Common myeloid progenitor, CD34-positive (primary cell): Measurements from ENCODE around the gene FOXRED2.
"Not testable (repeated sequence)": the region's sequence is repeated elsewhere in the genome, so short reads cannot be mapped to it uniquely, and the experiment has no call there.

Experiments used
- CTCF ChIA-PET: fragments of 350-600 bp; sonication (Branson Sonifier 250); formaldehyde crosslinking; loops from one replicate; lab custom pipeline; 2021; ENCODE audit warnings: antibody characterized with exemption; lab: Charles Lee
- POLR2A ChIA-PET: fragments of 350-600 bp; sonication (Branson Sonifier 250); formaldehyde crosslinking; loops from one replicate; lab custom pipeline; 2021; ENCODE audit warnings: antibody characterized with exemption; lab: Charles Lee
- DNase-seq, 3 donors: peaks; one replicate each; pipeline versions ENCODE4 v3.0.0 to v3.0.0-alpha.2; 2013
- H3K27ac ChIP-seq, 2 experiments: 1 replicate in 1 of 2; 2 replicates in 1 of 2; pipeline ENCODE4 v1.7.0; 2013; ENCODE audit warnings: inconsistent platforms in 2 of 2, low read length in 2 of 2, mild to moderate bottlenecking in 2 of 2, low read depth in 1 of 2, moderate library complexity in 1 of 2; ENCODE audit not compliant: severe bottlenecking in 2 of 2, insufficient read depth in 1 of 2, poor library complexity in 1 of 2
- H3K27me3 ChIP-seq, 5 experiments: replicated peaks in 2 of 5; 1 replicate in 3 of 5; 2 replicates in 2 of 5; pipeline versions ENCODE4 v1.6.1 to v1.7.0; 2013; ENCODE audit warnings: low read length in 4 of 5, mild to moderate bottlenecking in 2 of 5, moderate library complexity in 2 of 5, inconsistent platforms in 1 of 5; ENCODE audit not compliant: insufficient read depth in 5 of 5, control insufficient read depth in 4 of 5
- H3K36me3 ChIP-seq, 4 experiments: 1 replicate in 2 of 4; 2 replicates in 2 of 4; pipeline versions ENCODE4 v1.6.1 to v1.7.0; 2013; ENCODE audit warnings: low read length in 3 of 4, control low read depth in 1 of 4, mild to moderate bottlenecking in 1 of 4; ENCODE audit not compliant: control insufficient read depth in 4 of 4, insufficient read depth in 4 of 4
- H3K4me1 ChIP-seq, 4 experiments: 1 replicate in 3 of 4; 2 replicates in 1 of 4; pipeline versions ENCODE4 v1.6.1 to v1.7.1; 2013; ENCODE audit warnings: low read length in 3 of 4, mild to moderate bottlenecking in 3 of 4, control low read depth in 1 of 4, inconsistent platforms in 1 of 4, moderate library complexity in 1 of 4; ENCODE audit not compliant: control insufficient read depth in 4 of 4, insufficient read depth in 4 of 4; ENCODE audit errors: control extremely low read depth in 1 of 4
- H3K4me3 ChIP-seq, 7 experiments: 1 replicate in 4 of 7; 2 replicates in 3 of 7; pipeline versions ENCODE4 v1.5.1 to v1.7.0; 2013; ENCODE audit warnings: mild to moderate bottlenecking in 7 of 7, low read length in 6 of 7, moderate library complexity in 6 of 7, inconsistent platforms in 2 of 7, low read depth in 2 of 7, control low read depth in 1 of 7; ENCODE audit not compliant: insufficient read depth in 4 of 7, control insufficient read depth in 1 of 7; ENCODE audit errors: extremely low read depth in 1 of 7
- H3K9me3 ChIP-seq, 5 experiments: 1 replicate in 4 of 5; 2 replicates in 1 of 5; pipeline versions ENCODE4 v1.6.1 to v1.7.1; 2013; ENCODE audit warnings: low read length in 4 of 5, mild to moderate bottlenecking in 2 of 5, inconsistent platforms in 1 of 5, low read depth in 1 of 5, moderate library complexity in 1 of 5; ENCODE audit not compliant: control insufficient read depth in 4 of 5, insufficient read depth in 2 of 5; ENCODE audit errors: control extremely low read depth in 1 of 5
- WGBS: methylation state at CpG from one replicate; pipeline ENCODE4 v1.1.5; 2013; ENCODE audit not compliant: insufficient coverage; 5-methylcytosine and 5-hydroxymethylcytosine counted together

The FOXRED2 gene

DNA sequence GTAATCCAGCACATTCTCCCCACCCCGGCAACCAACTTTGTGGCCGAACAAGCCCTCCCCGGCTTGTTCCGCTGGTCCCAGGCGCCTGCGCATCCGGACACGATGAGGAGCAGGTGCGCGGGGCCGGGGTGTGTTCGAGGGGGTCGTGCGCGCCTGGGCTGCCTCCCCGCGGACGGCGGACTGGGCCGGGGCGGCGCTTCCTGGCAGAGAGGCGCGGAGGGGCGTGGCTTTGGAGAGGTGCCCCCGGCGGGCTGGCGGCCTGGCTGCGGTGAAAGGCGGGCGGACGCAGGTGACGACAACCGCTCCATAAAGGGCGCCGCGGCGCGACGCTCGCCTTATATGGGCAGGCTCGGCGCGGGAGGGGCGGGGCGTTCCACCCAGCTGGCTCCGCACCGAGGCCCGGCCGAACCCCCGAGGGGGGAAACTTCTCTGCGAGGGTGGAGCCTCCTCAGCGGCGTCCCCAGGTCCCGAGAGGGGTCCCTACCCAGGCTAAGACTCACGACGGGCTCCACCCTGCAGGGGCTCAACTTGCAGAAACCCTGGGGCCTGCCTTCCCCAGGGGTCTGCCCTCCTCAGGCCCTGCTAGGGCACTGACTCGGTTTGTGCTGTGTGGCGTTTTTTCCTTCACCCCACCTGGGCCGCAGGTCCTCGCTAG lies 51.8 kb downstream of the FOXRED2 start:
- 3% methylated on average over 50 of the region's 61 CpGs for WGBS
- Histone ChIP-seq H3K36me3 (no peaks in the 10 kb centered on the region), H3K4me3 (peak overlapping the region; percentile 19 to 70 (median 58)), H3K27me3 (no peaks in the 10 kb centered on the region), H3K27ac (peak overlapping the region in 1 of 2 experiments; percentile 79), H3K9me3 (no peaks in the 10 kb centered on the region), H3K4me1 (peaks cover 20 to 70% (median 57%) of the 10 kb centered on the region in 4 experiments)
- DNase-seq, result peak; percentile 92 to 96 (median 95)
- ChIA-PET POLR2A (interaction anchor here (1.5 kb wide), 1 partner anchor 12 kb away, joined by 9 read pairs; no protein-coding TSS in a partner anchor), CTCF (interaction anchor here (0.5 to 4.0 kb wide), 8 partner anchors 10 to 299 kb away, joined by 3 to 25 read pairs (median 4); no protein-coding TSS in a partner anchor)

DNA sequence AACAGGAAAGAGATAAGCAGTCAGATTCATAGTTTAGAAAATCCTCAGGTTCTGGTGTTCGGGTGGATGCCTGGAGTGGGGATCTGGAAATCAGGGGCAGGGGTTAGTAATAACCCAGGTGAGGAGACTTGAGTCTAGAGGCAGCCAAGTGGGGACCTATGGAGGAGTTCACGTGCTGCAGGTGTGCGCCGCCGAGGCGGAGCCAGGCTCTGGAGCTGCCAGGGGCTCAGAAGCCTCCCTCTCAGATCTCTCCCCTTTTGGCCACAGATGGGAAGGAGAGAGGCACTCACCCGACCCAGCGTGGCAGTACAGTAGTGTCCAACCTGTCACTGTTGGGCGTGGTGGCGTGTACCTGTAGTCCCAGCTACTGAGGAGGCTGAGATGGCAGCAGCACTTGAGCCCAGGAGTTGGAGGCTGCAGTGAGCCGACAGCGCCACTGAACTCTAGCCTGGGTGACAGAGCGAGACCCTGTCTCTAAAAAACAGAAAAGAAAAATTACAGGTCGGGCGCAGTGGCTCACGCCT lies 52.9 kb downstream of the FOXRED2 start:
- peaks cover 21 to 81% (median 68%) of the 10 kb centered on the region in 4 experiments for H3K4me1 ChIP-seq
- CTCF ChIA-PET, result interaction anchor here (0.8 to 4.0 kb wide), 3 partner anchors 12 to 17 kb away, joined by 3 to 25 read pairs (median 3); no protein-coding TSS in a partner anchor
- H3K9me3 ChIP-seq, result no peaks in the 10 kb centered on the region
- H3K4me3 ChIP-seq, result peak overlapping the region in 1 of 7 experiments; percentile 25
- H3K27me3 ChIP-seq, result no peaks in the 10 kb centered on the region
- DNase-seq, result no peak
- POLR2A ChIA-PET, result interaction anchor here (0.7 to 0.9 kb wide), 2 partner anchors 12 to 22 kb away, joined by 3 to 4 read pairs; no protein-coding TSS in a partner anchor
- no peaks in the 10 kb centered on the region for H3K36me3 ChIP-seq
- no peak overlapping the region for H3K27ac ChIP-seq
- 96% methylated on average over 12 of the region's 16 CpGs for WGBS

DNA sequence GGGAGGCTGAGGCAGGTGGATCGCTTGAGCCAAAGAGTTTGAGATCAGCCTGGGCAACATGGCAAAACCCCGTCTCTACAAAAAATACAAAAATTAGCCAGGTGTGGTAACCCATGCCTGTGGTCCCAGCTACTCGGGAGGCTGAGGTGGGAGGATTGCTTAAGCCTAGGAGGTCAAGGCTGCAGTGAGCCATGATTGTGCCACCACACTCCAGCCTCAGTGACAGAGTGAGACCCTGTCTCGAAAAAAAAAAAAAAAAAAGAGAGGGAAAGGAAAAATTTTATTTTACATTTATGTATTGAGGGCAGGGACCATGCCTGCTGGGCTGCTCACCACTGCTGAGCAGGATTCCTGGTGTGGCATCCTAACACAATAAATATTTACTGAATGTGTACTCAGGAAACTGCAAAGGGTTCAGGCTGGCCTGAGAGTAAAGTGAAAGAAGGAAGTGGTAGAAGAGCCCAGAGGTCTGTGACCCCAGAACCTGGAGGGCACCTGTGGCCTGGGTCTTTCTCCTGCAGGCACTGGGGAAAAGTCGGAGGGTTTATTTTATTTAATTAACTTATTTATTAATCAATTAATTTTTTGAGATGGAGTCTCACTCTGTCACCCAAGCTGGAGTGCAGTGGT lies 53.7 kb downstream of the FOXRED2 start:
- POLR2A ChIA-PET, result interaction anchor here (0.9 kb wide), 1 partner anchor 21 kb away, joined by 3 read pairs; no protein-coding TSS in a partner anchor
- 100% methylated on average over 2 of the region's 5 CpGs for WGBS
- H3K4me1 ChIP-seq, result peaks cover 21 to 84% (median 69%) of the 10 kb centered on the region in 4 experiments

DNA sequence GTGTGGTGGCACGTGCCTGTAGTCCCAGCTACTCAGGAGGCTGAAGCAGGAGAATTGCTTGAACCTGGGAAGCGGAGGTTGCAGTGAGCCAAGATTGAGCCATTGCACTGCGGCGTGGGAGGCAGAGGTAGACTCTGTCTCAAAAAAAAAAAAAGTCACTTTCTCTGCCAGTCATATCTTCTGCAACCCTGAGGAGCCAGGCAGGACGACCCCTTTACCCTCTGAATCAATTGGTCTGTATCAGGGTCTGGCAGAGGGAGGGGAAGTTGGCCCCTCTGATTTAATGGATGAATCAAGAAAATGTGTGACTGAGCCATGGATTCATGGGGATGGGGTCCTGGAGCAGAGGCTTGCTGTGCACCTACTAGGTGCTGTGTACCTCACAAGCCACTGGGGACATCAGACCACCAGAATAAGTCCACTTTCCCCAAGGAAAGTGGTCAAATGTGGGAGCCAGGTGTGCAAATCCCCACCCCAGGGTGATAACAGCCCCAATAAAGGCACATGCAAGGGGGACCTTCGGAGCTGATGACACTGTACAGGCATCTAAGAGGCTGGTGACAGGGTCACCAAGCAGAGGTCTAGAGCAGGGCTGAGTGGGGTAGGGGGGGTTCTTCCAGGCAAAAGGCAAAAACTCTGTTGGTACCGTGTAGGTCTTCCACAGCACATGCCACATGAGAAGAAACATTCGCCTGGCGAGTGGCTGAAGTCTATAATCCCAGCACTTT lies 54.4 kb downstream of the FOXRED2 start:
- DNase-seq, result peak in 2 of 3 donors; percentile 27 to 42
- H3K27ac ChIP-seq, result peak overlapping the region in 1 of 2 experiments; percentile 76
- H3K4me1 ChIP-seq, result peaks cover 21 to 84% (median 69%) of the 10 kb centered on the region in 4 experiments
- POLR2A ChIA-PET, result interaction anchor here (0.6 to 0.9 kb wide), 3 partner anchors 47 to 119 kb away, joined by 3 to 4 read pairs (median 4); no protein-coding TSS in a partner anchor
- 63% methylated on average over 5 of the region's 9 CpGs for WGBS
- H3K4me3 ChIP-seq, result peak overlapping the region in 1 of 7 experiments; percentile 13
- no peaks in the 10 kb centered on the region for H3K36me3 ChIP-seq
- H3K9me3 ChIP-seq, result no peaks in the 10 kb centered on the region
- CTCF ChIA-PET, result interaction anchor here (1.1 to 2.6 kb wide), 2 partner anchors 17 to 113 kb away, joined by 3 to 5 read pairs; no protein-coding TSS in a partner anchor
- no peaks in the 10 kb centered on the region for H3K27me3 ChIP-seq

More for the DNA sequence above, 53.7 kb downstream of the FOXRED2 start:
- H3K4me3 ChIP-seq, H3K27me3 ChIP-seq, H3K27ac ChIP-seq, DNase-seq, H3K36me3 ChIP-seq, H3K9me3 ChIP-seq: not testable (repeated sequence)
- CTCF ChIA-PET, result interaction anchor here (1.1 to 4.0 kb wide), 2 partner anchors 12 to 17 kb away, joined by 3 to 25 read pairs; no protein-coding TSS in a partner anchor

DNA sequence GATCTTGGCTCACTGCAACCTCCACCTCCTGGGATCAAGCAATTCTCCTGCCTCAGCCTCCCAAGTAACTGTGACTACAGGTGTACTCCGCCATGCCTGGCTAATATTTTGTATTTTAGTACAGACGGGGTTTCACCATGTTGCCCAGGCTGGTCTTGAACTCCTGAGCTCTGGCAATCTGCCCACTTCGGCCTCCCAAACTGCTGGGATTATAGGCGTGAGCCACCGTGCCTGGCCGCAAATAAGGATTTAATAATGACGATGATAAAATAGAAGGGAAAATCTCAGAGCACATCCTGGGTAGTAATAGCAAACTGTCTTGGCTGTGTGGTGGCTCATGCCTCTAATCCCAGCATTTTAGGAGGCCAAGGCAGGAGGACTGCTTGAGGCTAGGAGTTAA lies 55.9 kb downstream of the FOXRED2 start:
- DNase-seq, H3K4me3 ChIP-seq, H3K27me3 ChIP-seq, POLR2A ChIA-PET, H3K9me3 ChIP-seq, H3K36me3 ChIP-seq: not testable (repeated sequence)
- CTCF ChIA-PET, result interaction anchor here (1.1 to 2.6 kb wide), 3 partner anchors 13 to 45 kb away, joined by 3 to 5 read pairs (median 4); no protein-coding TSS in a partner anchor
- Histone ChIP-seq H3K4me1 (peaks cover 16 to 87% (median 69%) of the 10 kb centered on the region in 4 experiments), H3K27ac (peak overlapping the region in 1 of 2 experiments; percentile 76)
- WGBS, result 99% methylated on average over 6 of the region's 7 CpGs

DNA sequence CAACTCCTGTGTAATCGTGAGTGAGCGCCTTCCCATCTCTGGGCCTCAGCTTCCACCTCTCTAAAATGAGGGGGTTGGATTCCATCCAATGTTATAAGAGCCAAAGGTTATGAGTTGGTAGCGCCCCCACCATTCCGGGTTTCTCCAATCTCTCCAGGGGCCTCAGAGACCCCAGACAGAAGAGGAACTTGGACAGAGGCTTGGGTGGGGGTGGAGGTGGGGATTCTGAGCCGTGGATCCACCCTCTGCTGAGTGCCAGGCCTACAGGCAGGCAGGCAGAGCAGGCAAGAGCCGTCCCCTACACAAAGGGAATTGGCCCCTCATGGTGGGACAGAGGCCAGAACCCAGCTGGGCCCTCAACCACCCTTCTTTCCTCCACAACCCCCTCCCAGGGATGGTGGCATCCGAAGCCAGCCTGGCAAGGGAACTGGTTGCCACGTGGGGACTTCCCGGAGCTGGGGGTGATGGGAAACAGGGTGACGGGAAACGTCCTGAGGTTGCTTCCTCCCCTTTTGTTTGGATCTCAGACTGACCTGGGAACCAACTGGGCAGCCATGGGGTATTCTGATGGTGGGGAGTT lies 57.2 kb downstream of the FOXRED2 start:
- CTCF ChIA-PET, result interaction anchor here (0.6 to 2.6 kb wide), 5 partner anchors 14 to 70 kb away, joined by 3 to 5 read pairs (median 3); no protein-coding TSS in a partner anchor
- H3K27me3 ChIP-seq, result no peaks in the 10 kb centered on the region
- no peak overlapping the region for H3K27ac ChIP-seq
- DNase-seq, result peak in 2 of 3 donors; percentile 62 to 69
- H3K36me3 ChIP-seq, result no peaks in the 10 kb centered on the region
- POLR2A ChIA-PET, result interaction anchor here (0.6 to 1.1 kb wide), 3 partner anchors 27 to 124 kb away, joined by 3 to 6 read pairs (median 3); partner anchors contain the start of gene MYH9
- H3K4me3 ChIP-seq, result no peak overlapping the region
- WGBS, result 51% methylated on average over 9 of the region's 11 CpGs
- peaks cover 15 to 86% (median 65%) of the 10 kb centered on the region in 4 experiments for H3K4me1 ChIP-seq
- no peaks in the 10 kb centered on the region for H3K9me3 ChIP-seq
